MM.1S (cell line): ENCODE data around the gene AXL.

Source experiments
- DNase-seq: peaks from one replicate; pipeline ENCODE4 v3.0.0-alpha.2; 2015
- H2AFZ ChIP-seq: fragments of 300-600 bp; sonication (generic); 2 replicates; pipeline ENCODE4 v1.6.0; 2016; ENCODE audit warnings: antibody characterized with exemption, low read length
- H3F3A ChIP-seq: fragments of 300-600 bp; sonication (generic); 2 replicates; pipeline ENCODE4 v1.6.1; 2016; ENCODE audit warnings: mild to moderate bottlenecking, antibody characterized with exemption, low read length, moderate library complexity, mixed read lengths; ENCODE audit not compliant: insufficient read depth
- H3K27ac ChIP-seq: fragments of 300-600 bp; sonication (generic); 2 replicates; pipeline ENCODE4 v1.5.1; 2016; ENCODE audit warnings: mild to moderate bottlenecking, low read length
- H3K27me3 ChIP-seq: fragments of 300-600 bp; sonication (generic); replicated peaks from 2 replicates; pipeline ENCODE4 v1.6.0; 2016; ENCODE audit warnings: low read length; ENCODE audit not compliant: insufficient read depth
- H3K36me3 ChIP-seq: fragments of 300-600 bp; sonication (generic); replicated peaks from 2 replicates; pipeline ENCODE4 v1.6.1; 2016; ENCODE audit warnings: mild to moderate bottlenecking, low read length, mixed read lengths; ENCODE audit not compliant: insufficient read depth
- H3K4me1 ChIP-seq: fragments of 300-600 bp; sonication (generic); 2 replicates; pipeline ENCODE4 v1.6.1; 2016; ENCODE audit warnings: low read length, mixed read lengths
- H3K4me2 ChIP-seq: fragments of 300-600 bp; sonication (generic); 2 replicates; pipeline ENCODE4 v1.6.0; 2016; ENCODE audit warnings: low read depth, low read length
- H3K4me3 ChIP-seq: fragments of 300-600 bp; sonication (generic); 2 replicates; pipeline ENCODE4 v1.5.1; 2016; ENCODE audit warnings: low read length, mixed read lengths
- H3K79me2 ChIP-seq: fragments of 300-600 bp; sonication (generic); 2 replicates; pipeline ENCODE4 v1.6.1; 2016; ENCODE audit warnings: mixed run types, low read length, mixed read lengths
- H3K9ac ChIP-seq: fragments of 300-600 bp; sonication (generic); 2 replicates; pipeline ENCODE4 v1.6.1; 2016; ENCODE audit warnings: low read length, mixed read lengths
- H3K9me2 ChIP-seq: fragments of 300-600 bp; sonication (generic); replicated peaks from 2 replicates; pipeline ENCODE4 v1.6.1; 2016; ENCODE audit warnings: mild to moderate bottlenecking, low read length, mixed read lengths; ENCODE audit not compliant: insufficient read depth
- H3K9me3 ChIP-seq: fragments of 300-600 bp; sonication (generic); replicated peaks from 2 replicates; pipeline ENCODE4 v1.6.1; 2016; ENCODE audit warnings: mild to moderate bottlenecking, low read length, mixed read lengths; ENCODE audit not compliant: insufficient read depth
- H4K20me1 ChIP-seq: fragments of 300-600 bp; sonication (generic); 2 replicates; pipeline ENCODE4 v1.6.1; 2016; ENCODE audit warnings: mild to moderate bottlenecking, low read length, moderate library complexity, mixed read lengths; ENCODE audit not compliant: insufficient read depth
- EZH2 ChIP-seq: fragments of 300-600 bp; sonication (generic); optimal IDR thresholded peaks from 2 replicates; pipeline ENCODE3; 2017; ENCODE audit warnings: low read depth, mild to moderate bottlenecking, antibody characterized with exemption, low read length, mixed read lengths
- EZH2phosphoT487 ChIP-seq: fragments of 300-600 bp; sonication (generic); IDR thresholded peaks from 2 replicates; pipeline ENCODE4 v1.6.1; 2018; ENCODE audit warnings: antibody characterized with exemption, low read length
- TF ChIP-seq, protein P1 (sequence below): fragments of 300-600 bp; sonication (generic); IDR thresholded peaks from 2 replicates; pipeline ENCODE4 v1.5.1; 2016; ENCODE audit warnings: antibody characterized with exemption, low read length, mixed read lengths

Gene AXL

DNA sequence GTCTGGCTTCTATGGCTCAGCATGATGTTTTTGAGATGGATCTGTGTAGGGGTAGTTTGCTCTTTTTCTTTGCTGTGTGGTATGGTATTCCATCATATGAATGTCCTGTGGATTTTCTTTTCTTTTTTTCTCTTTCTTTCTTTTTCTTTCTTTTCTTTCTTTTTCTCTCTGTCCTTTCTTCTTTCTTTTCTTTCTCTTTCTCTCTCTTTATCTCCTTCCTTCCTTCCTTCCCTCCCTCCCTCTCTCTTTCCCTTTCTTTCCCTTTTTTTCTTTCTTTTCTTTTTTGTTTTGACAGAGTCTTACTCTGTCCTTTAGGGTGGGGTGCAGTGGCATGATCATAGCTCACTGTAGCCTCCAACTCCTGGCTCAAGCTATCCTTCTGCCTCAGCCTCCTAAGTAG, 36.1 kb downstream of the AXL start:
- DNase-seq = no peak
- TF ChIP-seq, protein P1, sequence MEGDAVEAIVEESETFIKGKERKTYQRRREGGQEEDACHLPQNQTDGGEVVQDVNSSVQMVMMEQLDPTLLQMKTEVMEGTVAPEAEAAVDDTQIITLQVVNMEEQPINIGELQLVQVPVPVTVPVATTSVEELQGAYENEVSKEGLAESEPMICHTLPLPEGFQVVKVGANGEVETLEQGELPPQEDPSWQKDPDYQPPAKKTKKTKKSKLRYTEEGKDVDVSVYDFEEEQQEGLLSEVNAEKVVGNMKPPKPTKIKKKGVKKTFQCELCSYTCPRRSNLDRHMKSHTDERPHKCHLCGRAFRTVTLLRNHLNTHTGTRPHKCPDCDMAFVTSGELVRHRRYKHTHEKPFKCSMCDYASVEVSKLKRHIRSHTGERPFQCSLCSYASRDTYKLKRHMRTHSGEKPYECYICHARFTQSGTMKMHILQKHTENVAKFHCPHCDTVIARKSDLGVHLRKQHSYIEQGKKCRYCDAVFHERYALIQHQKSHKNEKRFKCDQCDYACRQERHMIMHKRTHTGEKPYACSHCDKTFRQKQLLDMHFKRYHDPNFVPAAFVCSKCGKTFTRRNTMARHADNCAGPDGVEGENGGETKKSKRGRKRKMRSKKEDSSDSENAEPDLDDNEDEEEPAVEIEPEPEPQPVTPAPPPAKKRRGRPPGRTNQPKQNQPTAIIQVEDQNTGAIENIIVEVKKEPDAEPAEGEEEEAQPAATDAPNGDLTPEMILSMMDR = no peak
- TF ChIP-seq EZH2phosphoT487 (no peak), EZH2 (no peak)
- Histone ChIP-seq H3K36me3 (no peaks in the 10 kb centered on the region), H3K79me2 (no peaks in the 10 kb centered on the region), H3K9me2 (no peaks in the 10 kb centered on the region), H3K27me3 (peaks cover 78% of the 10 kb centered on the region), H3F3A (no peaks in the 10 kb centered on the region), H3K9me3 (no peaks in the 10 kb centered on the region), H3K27ac (no peak overlapping the region), H4K20me1 (no peaks in the 10 kb centered on the region), H3K4me2 (no peak overlapping the region), H3K4me1 (no peaks in the 10 kb centered on the region), H3K9ac (no peak overlapping the region), H3K4me3 (no peak overlapping the region), H2AFZ (no peak overlapping the region)

DNA sequence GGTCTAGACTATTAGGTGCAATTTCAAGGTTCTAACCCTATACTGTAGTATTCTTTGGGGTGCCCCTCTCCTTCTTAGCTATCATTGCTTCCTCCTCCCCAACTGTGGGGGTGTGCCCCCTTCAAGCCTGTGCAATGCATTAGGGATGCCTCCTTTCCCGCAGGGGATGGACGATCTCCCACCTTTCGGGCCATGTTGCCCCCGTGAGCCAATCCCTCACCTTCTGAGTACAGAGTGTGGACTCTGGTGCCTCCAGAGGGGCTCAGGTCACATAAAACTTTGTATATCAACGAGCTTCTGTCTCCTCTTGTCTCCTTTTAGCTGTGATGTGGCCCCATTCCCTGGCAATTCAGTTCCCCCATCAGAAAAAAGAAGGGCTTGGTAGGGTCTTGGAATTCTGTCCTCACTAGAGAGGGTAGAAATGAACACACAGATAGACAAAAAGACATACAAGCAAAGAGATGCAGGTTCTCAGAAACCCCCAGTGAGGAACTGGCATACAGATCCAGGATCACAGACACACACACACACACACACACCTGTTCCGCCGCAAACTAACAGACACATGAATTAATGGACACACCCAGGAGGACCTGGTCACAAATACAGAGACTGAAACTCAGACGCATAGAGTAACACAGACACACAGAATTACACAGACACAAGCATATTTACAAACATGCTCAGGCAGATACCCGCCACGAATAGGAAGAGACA, 42.6 kb downstream of the AXL start:
- Histone ChIP-seq H2AFZ (peak overlapping the region; percentile 64), H3K27me3 (peaks cover 46% of the 10 kb centered on the region), H3K36me3 (no peaks in the 10 kb centered on the region), H3K4me3 (peak overlapping the region; percentile 79), H3K9me2 (no peaks in the 10 kb centered on the region), H3K4me1 (peaks cover 4% of the 10 kb centered on the region; the same call in 1 of the 2 replicates), H3K79me2 (peaks cover 24% of the 10 kb centered on the region), H3F3A (peaks cover 15% of the 10 kb centered on the region; the same call in 1 of the 2 replicates), H4K20me1 (no peaks in the 10 kb centered on the region), H3K9ac (peak overlapping the region; percentile 97; the same call in 1 of the 2 replicates), H3K9me3 (no peaks in the 10 kb centered on the region), H3K27ac (0 out of 2 replicates have a peak overlapping the region, but pooled peaks have one; percentile 98), H3K4me2 (peak overlapping the region; percentile 64)
- no peak for DNase-seq
- TF ChIP-seq EZH2phosphoT487 (no peak), EZH2 (no peak)
- TF ChIP-seq, protein P1 = no peak

DNA sequence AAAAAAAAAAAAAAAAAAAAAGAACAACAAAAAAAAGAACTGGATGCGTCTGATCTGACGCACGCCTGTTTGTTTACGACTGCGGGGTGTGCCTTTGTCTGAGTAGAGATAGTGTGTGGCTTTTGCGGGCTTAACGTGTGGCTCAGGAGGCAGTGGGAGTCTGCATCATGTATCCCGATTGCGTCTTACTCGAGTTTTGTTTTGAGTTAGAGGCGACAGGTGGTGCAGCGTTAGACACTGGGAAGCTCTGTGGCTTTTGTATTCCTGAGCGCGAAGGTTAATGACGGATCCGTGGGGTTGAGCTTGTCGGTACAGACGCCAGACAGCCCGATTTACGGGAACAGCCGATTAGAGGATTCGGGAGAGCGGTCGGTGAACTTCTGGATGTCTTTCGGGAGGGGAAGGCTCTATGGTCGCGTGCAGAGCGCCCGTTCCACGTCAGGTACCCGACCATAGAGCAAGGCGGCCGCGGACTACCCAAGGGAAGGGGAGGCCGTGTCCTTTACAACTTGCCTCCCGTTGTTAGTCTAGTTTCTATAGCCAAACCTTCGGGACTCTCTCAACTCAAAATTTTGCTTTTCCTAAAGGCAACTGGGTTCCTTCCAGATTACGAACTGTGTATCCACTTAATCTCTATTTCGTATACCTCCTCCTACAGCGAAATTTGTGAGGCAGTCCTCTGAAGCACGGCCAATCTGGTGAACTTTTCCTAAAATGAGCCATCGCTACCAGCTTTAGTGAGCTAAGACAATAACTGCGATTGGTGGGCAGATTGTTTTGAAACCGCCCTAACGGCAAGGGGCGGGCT, 44.2 kb downstream of the AXL start:
- peak overlapping the region; percentile 1; the same call in 1 of the 2 replicates for H2AFZ ChIP-seq

More for the DNA sequence above, 44.2 kb downstream of the AXL start:
- no peaks in the 10 kb centered on the region for H3K9me2 ChIP-seq
- DNase-seq = peak; percentile 61
- H3K27ac ChIP-seq = peak overlapping the region; percentile 98
- H3K36me3 ChIP-seq = peaks cover 6% of the 10 kb centered on the region; the same call in 1 of the 2 replicates
- peak overlapping the region; percentile 64 for H3K4me2 ChIP-seq
- TF ChIP-seq EZH2phosphoT487 = no peak
- TF ChIP-seq, protein P1 = no peak
- TF ChIP-seq EZH2 = no peak
- H3F3A ChIP-seq = peaks cover 15% of the 10 kb centered on the region; the same call in 1 of the 2 replicates
- peak overlapping the region; percentile 79 for H3K4me3 ChIP-seq
- peaks cover 34% of the 10 kb centered on the region for H3K27me3 ChIP-seq
- H4K20me1 ChIP-seq = 0 out of 2 replicates have a peak, but pooled peaks cover 2% of the 10 kb centered on the region
- peak overlapping the region; percentile 97 for H3K9ac ChIP-seq
- peaks cover 40% of the 10 kb centered on the region for H3K79me2 ChIP-seq
- no peaks in the 10 kb centered on the region for H3K9me3 ChIP-seq
- peaks cover 10% of the 10 kb centered on the region; the same call in 1 of the 2 replicates for H3K4me1 ChIP-seq
